HCEC 1CT (cell line): Measurements from ENCODE around the gene DNAH10.

Experiments used
- DNase-seq: peaks from one replicate; pipeline ENCODE4 v3.0.0-alpha.2; 2017

Gene DNAH10

DNA sequence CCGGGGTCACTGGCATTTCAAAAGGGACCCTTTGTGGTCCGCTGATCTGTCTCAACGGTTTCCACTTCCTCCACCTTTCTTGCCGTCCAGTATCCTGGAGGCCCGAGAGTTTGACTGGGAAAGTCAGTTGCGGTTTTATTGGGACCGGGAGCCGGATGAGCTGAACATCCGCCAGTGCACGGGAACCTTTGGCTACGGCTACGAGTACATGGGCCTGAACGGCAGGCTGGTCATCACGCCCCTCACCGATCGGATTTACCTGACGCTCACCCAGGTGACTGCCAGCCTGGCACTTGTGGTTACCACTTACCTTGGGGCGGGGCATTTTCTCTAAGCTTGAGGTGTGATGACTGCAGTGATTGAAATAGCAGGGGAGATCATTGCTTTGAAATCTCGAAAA lies 83.8 kb downstream of the DNAH10 start:
- DNase-seq: no peak

DNA sequence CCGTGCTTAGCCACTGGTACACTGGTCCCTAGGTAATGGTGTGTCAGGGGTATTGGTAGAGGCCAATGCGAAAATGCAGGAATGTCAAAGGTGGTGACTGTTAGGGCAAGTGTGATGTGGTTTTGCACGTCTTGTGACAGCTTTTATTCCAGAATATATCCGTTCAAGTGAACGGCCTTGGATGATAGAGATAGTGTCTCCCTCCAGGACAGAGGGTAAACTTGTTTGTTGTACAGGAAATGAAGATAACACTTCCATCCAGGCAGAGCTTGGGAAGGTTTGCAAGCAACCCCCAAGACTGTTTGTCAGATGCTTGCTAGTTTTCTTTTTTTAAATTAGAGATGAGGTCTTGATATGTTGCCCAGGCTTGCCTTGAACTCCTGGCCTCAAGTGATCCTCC lies 84.2 kb downstream of the DNAH10 start:
- no peak for DNase-seq

DNA sequence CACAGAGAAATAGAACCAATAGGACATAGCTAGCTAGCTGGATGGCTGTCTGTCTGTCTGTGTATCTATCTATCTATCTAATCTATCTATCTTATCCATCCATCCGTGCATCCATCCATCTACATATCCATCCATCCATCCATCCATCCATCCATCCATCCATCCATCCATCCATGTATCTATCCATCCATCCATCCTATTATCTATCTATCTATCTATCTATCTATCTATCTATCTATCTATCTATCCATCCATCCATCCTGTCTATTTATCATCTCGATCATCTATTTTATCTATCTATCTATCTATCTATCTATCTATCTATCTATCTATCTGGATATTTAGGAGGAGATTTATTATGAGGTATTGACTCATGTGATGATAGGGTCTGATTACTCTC lies 84.9 kb downstream of the DNAH10 start:
- no peak for DNase-seq

DNA sequence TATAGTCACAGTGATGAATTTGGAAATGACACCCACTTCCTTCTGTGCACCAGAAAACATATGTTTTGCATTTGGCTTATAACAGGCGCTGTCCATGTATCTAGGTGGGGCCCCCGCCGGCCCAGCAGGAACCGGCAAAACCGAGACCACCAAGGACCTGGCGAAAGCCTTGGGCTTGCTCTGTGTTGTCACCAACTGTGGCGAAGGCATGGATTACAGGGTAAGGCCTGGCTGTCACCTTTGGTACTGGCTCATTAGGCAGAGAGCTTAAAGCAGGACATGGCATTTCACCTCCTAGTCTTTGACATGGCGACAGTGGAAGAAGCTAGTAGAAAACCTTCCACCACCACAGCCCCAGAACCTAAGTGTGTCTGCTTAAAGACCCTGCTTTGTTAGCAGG lies 85.8 kb downstream of the DNAH10 start:
- no peak for DNase-seq

DNA sequence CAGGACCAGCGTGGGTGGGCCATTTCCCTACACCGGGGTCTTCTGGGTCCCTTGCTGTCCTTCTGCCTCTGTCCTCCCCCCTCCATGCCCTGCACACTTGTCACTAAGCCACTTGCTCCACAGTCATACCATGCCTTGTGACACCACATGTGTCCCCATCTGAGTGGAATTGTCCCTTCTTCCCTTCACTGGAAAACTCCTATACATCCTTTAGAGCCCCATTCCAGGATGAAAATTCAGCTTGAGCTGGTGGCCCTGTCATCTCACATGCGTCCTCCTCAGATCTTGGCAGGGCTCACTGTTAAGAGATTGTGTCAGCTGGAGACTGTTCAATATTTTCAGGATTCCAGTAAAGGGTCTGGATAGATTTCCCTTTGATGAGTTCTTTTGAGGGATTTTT lies 87.4 kb downstream of the DNAH10 start:
- no peak for DNase-seq

DNA sequence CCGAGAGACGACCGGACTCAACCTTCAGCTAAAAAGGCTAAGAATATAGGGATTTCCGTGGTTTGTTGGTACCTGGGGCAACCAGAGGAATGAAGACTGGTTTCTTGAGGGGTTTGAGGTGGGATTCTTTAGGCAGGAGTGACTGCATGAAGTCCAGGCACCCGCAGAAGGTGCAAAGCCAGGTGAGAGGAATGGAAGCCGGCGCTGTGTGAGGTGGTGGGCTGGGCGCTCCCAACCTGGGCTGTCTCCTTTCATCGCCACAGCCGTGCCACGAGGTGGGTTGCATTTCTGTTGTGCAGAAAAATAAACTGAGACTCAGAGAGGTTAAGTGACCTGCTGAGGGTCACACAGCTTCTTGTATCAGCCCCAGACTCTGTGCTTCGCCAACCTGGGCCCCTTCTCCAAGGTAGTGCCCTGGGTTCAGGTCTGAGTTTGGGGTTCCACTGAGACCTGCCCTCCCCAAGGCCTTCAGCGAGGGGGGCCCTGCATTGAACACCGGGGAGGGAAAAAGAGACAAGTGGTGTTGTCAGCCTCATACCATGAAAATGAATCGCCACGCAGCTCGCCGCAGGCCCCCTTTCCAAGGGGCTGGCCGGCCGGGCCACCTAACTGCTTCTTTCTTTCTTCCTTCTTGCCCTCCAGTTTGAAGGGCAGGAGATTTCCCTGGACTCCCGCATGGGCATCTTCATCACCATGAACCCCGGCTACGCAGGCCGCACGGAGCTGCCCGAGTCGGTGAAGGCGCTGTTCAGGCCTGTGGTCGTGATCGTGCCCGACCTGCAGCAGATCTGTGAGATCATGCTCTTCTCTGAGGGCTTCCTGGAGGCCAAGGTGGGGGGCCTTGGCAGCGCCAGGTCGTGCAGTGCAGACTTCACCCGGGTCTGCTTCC lies 88.4 kb downstream of the DNAH10 start:
- no peak for DNase-seq

DNA sequence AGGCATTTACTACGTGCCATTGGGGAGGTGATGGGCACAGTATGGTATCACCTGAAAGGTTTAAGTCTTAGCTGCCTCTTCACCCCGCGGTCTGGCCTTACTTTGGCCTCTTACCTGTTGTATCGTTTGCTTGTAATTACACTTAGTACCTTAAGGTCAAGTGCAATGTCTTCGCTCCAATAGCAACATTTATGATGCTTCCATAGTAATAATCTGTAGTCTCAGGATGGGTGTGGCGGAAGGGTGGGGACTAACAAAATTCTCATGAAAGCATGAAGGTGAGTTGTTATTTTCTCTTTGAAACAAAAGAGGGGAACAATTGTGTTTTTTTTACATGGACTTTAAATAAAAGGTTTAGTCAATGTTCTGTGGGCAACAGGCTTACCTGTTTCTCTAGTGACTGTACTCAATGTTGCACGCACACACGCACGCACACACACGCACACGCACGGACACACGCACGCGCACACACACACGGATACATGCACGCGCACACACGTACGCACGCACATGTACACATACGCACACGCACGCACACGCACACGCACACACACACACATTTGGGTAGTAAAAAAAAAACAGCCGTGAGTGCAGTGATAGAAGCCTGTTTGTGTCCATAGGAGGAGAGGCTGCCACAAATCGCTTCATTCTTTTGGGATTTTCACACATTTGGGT lies 91.4 kb downstream of the DNAH10 start:
- no peak for DNase-seq

DNA sequence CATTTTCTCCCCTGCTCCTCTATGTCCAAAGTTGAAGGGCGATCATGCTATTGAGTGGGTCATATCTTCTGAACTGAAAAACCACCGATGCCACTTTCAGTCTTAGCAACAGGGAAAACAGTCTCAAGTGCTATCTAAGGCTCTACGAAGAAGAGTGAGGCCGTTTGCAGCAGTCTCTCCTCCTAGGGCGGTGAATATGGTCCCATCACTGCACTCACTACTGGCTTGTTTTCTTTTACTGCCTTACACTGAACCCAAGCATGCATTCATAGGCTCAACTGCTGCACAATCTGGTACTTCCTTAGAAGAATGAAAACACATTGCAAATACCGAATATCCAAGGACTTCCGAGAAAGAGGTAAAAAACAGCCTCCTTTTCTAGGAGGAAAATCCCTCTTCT lies 92.1 kb downstream of the DNAH10 start:
- DNase-seq: no peak

DNA sequence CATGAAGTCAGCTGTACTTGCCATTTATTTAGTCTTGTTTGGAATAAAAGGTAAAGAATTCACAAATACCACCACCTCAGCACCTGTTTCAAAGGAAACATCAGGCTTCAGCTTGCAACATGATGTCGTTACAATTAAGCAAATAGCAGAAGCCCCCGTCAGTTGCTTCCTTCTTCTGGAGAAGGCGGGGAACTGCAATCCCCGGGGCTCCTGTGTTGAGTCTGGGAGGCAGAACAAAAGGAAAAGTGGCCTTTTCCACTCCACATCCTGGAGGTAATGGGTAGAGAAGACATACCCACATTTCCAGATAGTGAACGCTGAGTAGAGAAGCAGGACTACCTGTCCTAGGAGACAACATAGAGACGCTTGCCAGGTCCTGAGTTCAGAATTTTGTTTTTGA lies 92.8 kb downstream of the DNAH10 start:
- no peak for DNase-seq

DNA sequence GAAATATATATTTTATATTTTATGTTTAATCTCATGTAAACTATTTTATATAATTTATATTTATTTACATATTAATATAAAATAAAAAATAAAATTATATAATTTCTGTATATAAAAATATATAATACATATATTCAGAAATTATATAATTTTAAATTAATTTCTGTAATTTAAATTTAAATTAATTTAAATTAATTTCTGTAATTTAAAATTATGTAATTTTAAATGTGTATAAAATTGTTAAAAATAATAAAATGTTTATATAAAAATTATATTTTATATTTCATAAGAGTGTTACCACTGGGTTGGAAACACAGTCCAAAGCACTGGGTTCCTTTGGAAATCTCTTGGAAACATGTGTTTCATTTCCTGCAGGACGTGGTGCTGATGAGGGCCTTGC lies 94.6 kb downstream of the DNAH10 start:
- DNase-seq: no peak

DNA sequence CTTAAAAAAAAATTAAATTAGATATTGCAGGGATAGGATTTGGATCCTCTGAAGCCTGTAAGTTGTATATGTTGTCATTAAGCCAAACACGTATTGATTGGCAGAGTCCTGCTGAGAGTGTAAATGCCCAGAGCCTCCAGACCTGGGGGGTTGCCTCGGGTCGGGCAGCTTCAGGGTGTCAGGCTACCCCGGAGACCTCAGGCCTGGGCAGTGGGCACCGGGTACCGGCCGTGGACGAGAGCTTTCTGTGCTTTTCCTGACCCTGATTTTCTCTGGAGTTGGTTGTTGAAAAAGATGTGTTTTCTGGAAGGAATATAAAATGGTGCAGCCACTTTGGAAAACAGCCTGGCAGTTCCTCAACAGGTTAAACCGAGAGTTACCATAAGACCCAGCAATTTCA lies 96.1 kb downstream of the DNAH10 start:
- DNase-seq: no peak

DNA sequence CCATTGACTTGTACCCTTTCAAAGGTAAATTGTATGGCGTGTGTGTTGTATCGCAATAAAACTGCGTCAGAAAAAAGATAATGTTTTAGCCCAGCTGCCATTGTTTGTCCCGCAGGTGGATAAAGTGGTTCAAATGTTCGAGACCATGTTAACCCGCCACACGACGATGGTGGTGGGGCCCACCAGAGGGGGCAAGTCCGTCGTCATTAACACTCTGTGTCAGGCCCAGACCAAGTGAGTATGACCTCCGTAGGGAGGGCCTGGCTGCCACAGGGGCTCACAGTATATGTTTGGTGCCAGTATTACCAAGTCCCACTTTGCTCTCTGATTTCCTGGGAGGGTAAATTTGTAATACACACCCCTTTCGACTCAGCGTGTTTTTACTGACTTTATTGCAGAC lies 96.9 kb downstream of the DNAH10 start:
- no peak for DNase-seq

DNA sequence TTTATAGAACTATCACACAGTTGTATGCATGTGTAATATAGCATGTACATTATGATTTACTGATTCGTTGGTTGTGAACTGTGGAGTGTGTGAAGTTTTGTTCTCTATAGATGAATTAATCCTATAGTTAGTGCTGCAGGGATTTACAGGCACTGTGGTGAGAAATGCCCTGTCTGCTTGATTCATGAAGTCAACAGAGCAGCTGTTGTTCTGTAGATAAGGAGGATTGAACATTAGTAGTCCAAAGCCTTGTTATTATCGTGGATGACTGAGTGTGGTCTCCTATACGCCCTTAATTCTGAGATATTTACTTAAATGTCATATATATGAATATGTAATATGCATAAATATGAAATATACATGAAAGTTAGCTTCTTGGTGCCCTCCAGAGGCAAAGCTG lies 98.3 kb downstream of the DNAH10 start:
- DNase-seq: peak; percentile 1

DNA sequence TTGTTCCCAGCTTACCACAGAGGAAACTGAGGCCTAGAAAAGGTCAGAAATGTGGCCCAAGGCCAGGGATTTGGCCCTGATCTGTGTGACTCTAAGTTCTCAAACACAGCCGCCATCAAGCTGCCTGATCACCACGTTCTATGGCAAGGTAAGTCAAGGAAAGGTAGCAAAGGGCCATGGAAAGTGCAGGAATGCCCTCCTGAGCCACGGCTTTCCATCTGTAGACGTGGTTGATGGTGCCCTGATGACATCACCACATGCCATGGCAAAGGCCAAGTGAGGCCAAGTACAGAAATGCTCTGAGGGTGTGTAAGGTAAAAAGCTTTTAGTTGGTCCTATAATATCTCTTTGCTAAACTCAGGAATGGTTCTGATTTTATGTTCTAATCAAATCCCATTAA lies 99.3 kb downstream of the DNAH10 start:
- DNase-seq: no peak

DNA sequence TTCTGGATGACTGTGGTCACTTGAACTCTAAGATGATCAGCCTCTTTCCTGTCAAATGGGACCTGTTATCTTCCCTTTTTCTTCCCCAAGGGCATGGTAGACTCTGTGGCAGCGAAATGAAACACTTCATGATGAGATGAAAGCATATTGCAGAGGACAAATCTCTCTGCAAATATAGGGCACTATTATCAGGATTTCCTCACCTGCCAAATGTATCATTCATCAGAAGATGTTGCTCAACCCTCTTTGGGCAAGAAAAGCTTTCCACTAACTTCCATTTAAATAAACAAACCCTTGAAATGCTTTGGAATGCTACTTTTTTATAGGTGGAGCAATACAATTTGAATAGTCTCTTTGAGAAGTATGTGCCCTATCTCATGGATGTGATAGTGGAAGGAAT lies 105.0 kb downstream of the DNAH10 start:
- DNase-seq: no peak

DNA sequence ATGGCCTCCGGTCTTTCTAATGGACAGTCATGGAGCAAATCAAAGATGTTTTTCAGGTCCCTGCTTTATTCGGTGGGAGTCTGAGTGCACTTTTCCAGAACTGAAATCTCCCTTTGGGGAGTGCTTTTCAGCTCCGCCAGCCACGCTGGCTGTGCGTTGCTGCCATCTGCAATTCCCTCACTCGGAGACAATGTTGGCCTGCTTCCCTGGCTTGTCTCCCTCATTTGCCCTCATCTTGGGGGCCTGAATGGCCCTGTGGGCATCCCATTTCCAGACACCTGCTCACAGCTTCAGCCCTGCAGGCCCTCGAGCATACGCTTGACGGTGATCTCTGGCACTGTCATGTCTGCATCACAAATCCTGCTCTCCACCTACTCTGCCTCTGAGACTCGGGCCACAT lies 106.7 kb downstream of the DNAH10 start:
- DNase-seq: no peak

DNA sequence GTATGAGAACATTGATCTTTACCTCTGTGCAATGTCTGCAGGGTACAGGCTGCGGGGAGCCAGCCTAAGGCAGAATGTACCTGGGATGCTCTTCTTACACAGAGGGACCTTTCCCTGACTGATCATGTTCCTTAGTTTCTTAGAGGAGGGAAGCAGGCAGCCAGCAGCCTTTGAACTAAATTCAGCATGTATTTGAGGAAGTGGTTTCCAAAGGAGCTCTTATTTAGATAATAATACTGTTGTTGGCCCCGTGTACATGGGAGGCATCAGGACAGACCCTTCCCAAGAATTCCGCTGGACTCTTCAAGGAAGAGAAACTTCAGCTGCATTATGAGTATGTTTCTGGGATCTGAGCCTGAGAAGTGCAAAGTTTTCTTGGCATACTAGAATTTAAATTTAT lies 111.7 kb downstream of the DNAH10 start:
- DNase-seq: no peak

DNA sequence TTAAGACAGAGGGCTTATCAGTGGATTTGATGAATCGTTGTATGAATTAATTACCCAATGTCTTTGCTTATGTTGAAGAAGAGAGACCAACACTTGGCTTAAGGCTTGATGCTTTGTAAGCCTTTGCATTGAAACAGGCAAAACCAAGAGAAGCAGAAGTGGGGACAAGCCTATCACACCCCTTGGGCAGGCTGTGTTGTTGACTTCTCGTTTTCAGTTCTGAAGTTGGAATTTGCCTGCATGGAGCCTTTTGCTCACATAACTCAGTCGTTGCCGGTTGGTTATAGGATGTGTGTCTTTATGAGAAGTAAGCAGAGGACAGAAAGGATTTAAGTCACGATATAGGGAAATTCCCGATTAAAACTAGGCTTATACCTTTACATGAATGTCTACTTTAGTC lies 115.9 kb downstream of the DNAH10 start:
- DNase-seq: no peak

DNA sequence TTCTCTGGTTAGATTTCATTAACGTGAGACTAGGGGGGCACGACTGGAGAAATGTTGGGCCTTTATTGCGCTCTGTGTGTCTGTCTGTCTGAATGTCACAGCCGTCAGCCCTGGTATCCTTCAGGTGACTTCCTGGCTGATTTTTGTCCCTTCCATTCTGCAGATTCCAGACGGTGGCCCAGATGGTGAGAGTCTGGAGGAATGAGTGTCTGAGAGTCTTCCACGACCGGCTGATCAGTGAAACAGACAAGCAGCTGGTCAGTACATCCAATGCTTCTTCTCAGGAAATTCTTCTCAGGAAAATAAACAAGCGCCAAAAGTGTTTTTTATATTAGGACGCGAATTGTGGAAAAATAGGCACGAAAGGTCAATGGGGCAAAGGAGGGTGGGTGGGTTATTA lies 117.0 kb downstream of the DNAH10 start:
- DNase-seq: no peak

DNA sequence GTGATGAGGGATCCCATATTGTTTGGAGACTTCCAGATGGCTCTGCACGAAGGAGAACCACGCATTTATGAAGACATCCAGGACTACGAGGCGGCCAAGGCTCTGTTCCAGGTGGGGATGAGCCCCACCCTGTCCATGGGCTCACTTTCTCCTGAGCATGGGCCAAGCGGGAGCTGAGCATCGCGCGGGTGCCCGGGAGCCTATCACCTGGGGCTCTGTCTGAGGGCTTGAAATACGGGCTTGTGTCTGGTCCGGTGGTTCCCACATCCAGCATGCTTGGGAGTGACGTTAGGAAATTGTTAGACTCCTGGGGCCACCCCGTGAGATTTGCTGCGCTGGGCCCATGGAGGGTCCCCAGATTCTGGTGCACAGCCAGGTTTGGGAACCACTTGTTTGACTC lies 117.6 kb downstream of the DNAH10 start:
- DNase-seq: no peak

DNA sequence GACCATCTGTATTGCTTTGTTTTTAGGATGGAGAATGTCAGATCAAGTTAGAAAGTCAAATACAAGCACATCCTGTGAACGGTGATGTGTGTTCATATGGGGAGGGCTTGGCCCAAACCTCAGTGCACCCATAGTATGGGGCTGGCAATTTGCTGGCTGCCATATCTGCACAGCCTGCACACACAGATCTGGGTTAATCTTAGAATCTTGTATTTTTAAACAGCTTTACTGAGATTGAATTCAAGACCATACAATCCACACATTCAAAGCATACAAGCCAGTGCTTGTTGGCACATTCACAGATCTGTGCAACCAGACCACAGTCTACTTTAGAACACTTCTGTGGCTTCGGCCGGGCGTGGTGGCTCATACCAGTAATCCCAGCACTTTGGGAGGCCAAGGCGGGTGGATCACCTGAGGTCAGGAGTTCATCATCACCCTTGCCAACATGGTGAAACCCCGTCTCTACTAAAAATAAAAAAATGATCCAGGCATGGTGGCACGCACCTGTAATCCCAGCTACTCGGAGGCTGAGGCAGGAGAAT lies 120.1 kb downstream of the DNAH10 start:
- DNase-seq: no peak

DNA sequence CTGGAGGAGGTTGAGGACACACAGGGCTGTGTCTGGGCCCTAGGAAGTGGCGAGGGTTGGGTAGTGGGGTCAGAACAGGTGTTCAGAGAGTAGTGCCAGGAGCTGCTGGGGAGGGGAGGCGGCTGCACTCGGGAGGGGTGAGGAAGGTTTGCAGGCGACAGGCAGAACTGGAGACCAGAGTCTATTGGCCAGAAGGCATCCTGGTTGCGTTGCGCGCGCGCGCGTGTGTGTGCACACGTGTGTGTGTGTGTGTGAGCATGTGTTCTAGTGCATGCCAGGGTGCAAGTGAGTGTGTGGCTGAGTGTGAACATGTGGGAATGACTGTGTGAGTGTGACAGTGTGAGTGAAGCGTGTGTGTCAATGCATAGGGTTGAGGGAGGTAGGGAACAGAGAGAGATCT lies 124.2 kb downstream of the DNAH10 start:
- no peak for DNase-seq

DNA sequence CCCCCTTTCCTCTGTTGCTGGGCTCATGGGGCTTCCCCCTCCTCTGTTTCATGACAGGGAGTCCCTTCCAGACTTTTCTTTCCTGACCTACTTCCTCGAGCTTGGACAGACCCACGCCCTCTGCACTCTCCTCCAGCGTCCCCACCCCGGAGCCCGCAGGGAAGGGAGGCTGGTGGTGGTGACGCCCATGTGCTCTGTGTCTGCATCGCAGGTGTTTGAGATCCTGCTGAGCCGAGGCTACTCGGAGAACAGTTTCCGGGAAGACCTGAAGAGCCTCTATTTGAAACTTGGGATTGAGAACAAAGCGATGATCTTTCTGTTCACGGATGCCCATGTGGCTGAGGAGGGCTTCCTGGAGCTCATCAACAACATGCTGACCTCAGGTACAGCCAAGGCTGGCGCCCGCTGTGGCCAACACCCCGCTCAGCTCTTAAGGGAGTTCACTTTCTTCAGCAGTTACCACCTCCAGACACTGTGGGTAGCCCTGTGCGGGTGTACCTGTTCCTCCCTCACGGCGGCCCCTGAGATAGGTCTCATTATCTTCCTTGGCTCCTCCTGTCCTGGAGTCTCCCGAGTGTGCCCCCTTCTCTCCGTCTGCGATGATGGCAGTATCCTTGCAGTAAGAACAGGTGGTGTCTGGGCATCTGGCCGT lies 125.0 kb downstream of the DNAH10 start:
- DNase-seq: no peak

DNA sequence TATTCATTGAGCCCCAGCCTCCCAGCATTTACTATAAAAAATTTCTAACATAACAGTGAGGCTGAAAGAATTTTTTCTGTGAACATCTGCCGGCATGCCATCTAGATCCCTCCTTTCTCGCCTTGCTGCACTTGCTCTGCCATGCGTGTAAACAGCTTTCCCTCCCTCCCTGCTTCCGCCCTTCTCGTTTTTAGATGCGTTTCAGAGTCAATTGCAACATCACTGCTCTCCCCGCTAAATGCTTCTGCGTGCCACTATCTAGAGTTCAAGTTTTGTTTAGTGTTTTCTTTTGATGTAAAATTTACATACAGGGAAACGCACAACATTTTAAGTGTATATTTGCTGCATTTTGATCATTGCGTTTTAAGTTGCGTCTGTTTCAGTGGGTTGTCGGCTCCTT lies 126.9 kb downstream of the DNAH10 start:
- DNase-seq: no peak
